GM18867 (cell line): Measurements from ENCODE around the gene MKKS.

Experiments
- ATAC-seq: cut with Tn5 transposase; IDR thresholded peaks from one replicate; pipeline ENCODE4 v1.9.1; 2021; ENCODE audit warnings: mild to moderate bottlenecking, moderate library complexity; ENCODE audit not compliant: unreplicated experiment

The MKKS gene

GRCh38 chr20:10370091-10370887, 63.7 kb downstream of the MKKS start:
- ATAC-seq = no peak

GRCh38 chr20:10369723-10370090, 64.3 kb downstream of the MKKS start:
- no peak for ATAC-seq

GRCh38 chr20:10368702-10369041, 65.3 kb downstream of the MKKS start:
- no peak for ATAC-seq

GRCh38 chr20:10367943-10368701, 65.9 kb downstream of the MKKS start:
- no peak for ATAC-seq

- no peak for ATAC-seq
Observed at GRCh38 chr20:10367693-10367942, 66.4 kb downstream of the MKKS start.

GRCh38 chr20:10366898-10367692, 66.9 kb downstream of the MKKS start:
- no peak for ATAC-seq

- ATAC-seq = no peak
Observed at GRCh38 chr20:10362674-10363073, 71.3 kb downstream of the MKKS start.

GRCh38 chr20:10360878-10361277, 73.1 kb downstream of the MKKS start:
- ATAC-seq = no peak

GRCh38 chr20:10359621-10360040, 74.4 kb downstream of the MKKS start:
- ATAC-seq = no peak

GRCh38 chr20:10357974-10358373, 76.0 kb downstream of the MKKS start:
- no peak for ATAC-seq

GRCh38 chr20:10357061-10357708, 76.8 kb downstream of the MKKS start:
- ATAC-seq = no peak

GRCh38 chr20:10356628-10357027, 77.4 kb downstream of the MKKS start:
- no peak for ATAC-seq

GRCh38 chr20:10352934-10353824, 80.8 kb downstream of the MKKS start:
- no peak for ATAC-seq
